ENCODE measurements around the gene RFPL1.
A peak's percentile ranks its signal among the peaks of the same experiment; 100 is the strongest.

The RFPL1 gene

DNA sequence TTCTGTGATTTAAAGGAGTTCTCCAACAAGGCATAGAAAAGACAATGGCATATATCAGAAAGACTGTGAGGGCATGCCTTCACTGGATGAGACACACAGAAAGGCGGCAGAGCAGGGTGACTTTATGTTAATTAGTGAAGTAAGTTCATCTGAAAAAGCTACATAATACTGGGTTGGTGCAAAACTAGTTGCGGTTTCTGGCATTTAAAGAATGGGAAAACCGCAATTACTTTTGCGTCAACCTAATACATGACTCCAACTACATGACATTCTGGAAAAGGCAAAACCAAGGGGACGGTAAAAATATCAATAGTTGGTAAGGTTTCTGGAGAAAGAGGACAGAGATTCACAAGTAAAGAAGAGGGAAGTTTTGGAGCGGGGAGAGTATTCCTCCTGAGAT lies 5.1 kb downstream of the RFPL1 start:
- DNase-seq, result no peak

DNA sequence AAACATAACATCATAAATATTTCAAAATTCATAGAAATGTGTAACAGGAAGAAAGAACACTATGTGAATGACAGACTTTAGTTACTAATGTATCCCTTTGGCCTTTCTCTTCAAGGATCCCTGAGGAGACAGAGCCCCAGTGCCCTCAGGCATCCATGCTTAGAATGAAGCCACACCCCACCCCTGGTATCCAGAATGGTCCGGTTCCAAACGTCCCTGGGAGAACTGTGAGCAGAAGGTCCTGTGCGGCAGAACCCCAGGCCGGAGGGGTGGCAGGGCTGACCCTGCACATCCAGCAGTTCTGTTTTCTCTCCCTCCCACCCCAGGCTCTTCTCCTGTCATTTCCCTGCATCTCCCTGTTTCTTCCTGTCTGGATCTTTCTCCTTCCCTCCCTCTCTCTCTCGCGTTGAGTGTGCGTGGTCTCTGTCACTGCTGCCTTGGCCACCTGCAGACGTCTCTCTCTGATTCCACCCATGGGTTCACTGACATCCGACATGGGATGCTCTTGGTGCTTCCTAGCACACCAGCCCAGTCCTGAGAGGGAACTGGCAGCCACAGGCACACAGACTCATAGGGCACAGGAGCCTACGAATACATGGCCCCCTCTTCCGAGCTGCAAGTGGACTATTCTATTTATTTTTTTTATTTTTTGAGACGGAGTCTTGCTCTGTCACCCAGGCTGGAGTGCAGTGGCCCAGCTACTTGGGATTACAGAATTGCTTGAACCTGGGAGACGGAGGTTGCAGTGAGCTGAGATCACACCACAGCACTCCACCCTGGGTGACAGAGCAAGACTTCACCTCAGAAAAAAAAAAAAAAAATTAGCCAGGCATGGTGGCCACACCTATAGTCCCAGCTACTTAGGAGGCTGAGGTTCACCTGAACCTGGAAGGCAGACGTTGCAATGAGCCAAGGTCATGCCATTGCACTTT lies 5.7 kb downstream of the RFPL1 start:
- no peak for DNase-seq

DNA sequence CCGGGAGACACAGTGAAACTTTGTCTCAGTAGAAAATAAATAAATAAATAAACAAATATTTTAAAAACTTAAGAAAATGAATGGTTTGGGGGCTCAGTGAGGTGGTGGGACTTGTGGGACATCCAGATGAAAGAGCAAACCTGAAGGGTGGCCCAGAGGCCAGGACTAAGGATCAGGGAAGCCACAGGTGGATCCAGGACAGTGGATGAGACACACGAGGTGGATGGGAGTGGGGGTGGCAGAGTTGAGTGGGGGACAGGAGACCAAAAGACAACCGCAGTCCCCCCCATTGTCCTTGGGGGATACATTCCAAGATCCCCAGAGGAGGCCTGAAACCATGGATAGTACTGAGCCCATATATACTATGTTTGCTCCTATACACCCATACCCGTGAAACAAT lies 7.1 kb downstream of the RFPL1 start:
- DNase-seq, result no peak

GRCh38 chr22:29447906-29448305 lies 9.5 kb downstream of the RFPL1 start:
- DNase-seq, result no peak

DNA sequence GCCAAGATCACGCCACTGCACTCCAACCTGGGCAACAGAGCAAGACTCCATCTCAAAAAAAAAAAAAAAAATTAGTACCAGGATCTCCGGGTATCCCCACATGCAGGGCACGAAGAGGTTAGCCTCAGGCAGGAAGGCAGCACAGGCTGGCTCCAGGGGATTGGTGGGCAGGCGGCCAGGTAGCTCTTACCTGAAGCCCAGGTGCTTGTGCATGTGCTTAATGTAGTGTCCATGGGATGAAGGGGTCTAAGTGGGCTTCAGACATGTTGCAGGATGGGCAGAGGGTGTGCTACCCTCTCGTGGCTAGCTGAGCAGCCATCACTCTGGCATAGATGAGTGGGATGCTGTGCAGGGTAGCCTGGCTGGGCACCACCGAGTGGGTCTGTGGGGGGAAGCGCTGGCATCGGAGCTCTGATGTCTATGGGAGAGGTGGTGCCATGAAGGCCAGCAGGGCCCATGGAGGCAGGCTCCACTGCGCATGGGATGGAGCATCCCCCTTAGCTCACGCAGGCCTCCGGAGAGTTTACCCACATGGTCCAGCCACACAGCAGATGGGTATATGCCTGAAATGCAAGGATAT lies 11.0 kb downstream of the RFPL1 start:
- no peak for DNase-seq

GRCh38 chr22:29450222-29450621 lies 11.8 kb downstream of the RFPL1 start:
- no peak for DNase-seq

DNA sequence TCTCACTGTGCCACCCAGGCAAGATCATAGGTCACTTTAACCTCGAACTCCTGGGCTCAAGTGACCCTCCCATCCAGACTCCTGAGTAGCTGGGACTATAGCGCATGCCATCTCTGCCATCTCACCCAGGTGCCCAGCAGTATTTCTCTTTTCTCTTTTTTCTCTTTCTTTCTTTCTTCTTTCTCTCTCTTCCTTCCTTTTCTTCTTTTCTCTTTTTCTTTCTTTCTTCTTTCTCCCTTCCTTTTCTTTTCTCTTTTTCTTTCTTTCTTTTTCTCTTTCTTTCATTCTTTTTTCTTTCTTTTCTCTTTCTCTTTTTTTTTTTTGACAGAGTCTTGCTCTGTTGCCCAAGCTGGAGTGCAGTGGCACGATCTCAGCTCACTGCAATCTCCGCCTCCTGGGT lies 13.5 kb downstream of the RFPL1 start:
- DNase-seq, result no peak

DNA sequence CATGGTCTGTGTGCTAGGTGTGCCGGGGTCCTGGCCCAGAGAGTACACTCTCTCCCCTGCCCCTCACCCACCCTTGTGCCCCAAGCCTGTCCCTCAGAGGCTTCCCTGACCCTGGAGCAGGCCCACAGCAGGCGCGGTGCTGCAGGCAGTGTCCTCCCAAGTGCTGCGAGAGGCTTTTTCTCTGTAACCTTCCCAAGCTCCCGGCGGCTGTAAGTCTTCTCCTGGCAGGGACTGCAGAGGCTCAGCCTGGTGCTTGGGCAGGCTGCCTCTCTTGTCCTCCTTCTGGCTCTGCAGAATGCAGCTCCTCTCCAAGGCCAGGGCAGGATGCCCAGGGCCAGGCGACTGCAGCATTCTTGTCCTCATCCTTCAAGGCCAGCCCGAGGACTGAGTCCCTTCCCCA lies 15.9 kb downstream of the RFPL1 start:
- DNase-seq, result no peak

DNA sequence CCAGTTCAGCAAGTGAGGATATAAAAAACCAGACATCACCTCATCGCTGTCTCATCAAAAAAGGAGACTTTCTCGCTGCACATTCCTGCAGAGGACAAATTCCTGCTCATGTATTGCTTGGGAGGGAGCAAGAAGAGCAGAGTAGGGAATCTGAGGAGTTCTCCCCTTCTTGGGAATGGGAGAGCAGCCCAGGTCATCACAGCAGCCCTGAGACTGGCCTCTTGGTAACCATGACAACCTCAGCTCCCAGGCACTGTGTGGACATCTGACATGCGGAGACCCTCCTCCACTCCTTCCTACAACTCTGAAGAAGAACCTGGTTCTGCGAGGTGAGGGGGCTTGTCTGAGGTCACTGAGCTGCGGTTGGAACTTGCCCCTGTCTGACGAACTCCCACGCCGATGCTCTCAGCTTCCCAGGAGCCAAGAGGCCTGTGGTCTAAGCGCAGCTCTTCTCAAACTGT lies 17.9 kb downstream of the RFPL1 start:
- DNase-seq, result no peak

DNA sequence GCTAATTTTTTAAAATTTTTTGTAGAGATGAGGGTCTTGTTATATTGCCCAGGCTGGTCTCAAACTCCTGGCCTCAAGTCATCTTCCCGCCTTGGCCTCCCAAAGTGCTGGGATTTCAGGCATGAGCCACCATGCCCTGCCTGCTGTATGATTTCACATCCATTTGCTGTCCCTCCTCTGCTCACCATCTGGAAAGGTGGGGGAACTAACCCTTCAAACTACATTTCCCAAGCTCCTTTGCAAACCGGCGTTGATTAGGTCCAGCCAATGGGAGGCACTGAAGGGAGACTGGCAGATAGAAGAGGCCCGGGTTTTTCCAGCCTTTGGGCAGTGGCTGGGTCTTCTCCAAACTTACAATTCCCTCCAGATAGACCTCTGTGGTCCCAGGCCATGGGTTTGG lies 19.3 kb downstream of the RFPL1 start:
- no peak for DNase-seq

DNA sequence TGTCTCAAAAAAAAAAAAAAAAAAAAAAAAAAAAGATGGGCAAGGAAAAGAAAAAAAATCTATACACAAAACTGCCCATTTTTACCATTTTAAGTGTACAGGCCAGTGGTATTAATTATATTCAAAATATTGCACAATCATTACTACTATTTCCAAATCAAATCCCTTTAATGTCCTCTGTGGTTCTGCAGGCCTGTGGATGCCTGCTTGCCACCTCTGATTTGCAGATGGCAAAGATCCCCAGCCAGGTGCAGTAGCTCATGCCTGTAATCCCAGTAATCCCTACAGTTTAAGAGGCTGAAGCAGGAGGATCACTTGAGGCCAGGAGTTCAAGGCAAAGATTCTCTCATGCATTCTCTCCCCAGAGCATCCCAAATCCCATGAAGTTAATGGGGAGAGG lies 20.2 kb downstream of the RFPL1 start:
- no peak for DNase-seq

GRCh38 chr22:29459773-29460172 lies 21.4 kb downstream of the RFPL1 start:
- DNase-seq, result no peak

GRCh38 chr22:29461263-29461662 lies 22.9 kb downstream of the RFPL1 start:
- no peak for DNase-seq

- no peak for DNase-seq
Observed at GRCh38 chr22:29463629-29464028, 25.2 kb downstream of the RFPL1 start.

DNA sequence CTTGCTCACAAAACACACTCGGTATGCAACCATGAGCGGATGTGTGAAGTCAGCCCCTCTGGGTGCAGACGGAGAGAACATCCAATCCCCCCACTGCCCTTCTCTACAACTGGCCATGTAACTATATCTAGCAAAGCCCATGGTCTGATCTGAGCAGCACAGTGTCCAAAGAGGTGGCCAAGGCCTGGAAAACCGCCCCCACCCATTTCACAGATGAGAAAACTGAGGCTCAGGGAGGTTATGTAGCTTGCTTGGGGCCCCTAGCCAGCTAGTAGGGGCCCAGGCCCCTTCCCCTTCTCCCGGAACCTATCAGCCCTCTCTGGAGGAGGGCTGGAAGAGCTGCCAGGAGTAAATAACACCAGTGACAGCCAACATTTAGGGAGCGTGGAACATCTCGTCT lies 26.2 kb downstream of the RFPL1 start:
- DNase-seq, result no peak

- DNase-seq, result no peak
Observed at GRCh38 chr22:29469755-29470154, 31.4 kb downstream of the RFPL1 start.

- DNase-seq, result peak; percentile 20 to 61 (median 60)
Observed at GRCh38 chr22:29470159-29470855, 31.9 kb downstream of the RFPL1 start.

GRCh38 chr22:29473001-29473400 lies 34.6 kb downstream of the RFPL1 start:
- DNase-seq, result no peak

GRCh38 chr22:29475550-29475949 lies 37.2 kb downstream of the RFPL1 start:
- DNase-seq, result no peak

GRCh38 chr22:29476116-29476515 lies 37.7 kb downstream of the RFPL1 start:
- DNase-seq, result no peak

- no peak for DNase-seq
Observed at GRCh38 chr22:29477723-29478318, 39.4 kb downstream of the RFPL1 start.

DNA sequence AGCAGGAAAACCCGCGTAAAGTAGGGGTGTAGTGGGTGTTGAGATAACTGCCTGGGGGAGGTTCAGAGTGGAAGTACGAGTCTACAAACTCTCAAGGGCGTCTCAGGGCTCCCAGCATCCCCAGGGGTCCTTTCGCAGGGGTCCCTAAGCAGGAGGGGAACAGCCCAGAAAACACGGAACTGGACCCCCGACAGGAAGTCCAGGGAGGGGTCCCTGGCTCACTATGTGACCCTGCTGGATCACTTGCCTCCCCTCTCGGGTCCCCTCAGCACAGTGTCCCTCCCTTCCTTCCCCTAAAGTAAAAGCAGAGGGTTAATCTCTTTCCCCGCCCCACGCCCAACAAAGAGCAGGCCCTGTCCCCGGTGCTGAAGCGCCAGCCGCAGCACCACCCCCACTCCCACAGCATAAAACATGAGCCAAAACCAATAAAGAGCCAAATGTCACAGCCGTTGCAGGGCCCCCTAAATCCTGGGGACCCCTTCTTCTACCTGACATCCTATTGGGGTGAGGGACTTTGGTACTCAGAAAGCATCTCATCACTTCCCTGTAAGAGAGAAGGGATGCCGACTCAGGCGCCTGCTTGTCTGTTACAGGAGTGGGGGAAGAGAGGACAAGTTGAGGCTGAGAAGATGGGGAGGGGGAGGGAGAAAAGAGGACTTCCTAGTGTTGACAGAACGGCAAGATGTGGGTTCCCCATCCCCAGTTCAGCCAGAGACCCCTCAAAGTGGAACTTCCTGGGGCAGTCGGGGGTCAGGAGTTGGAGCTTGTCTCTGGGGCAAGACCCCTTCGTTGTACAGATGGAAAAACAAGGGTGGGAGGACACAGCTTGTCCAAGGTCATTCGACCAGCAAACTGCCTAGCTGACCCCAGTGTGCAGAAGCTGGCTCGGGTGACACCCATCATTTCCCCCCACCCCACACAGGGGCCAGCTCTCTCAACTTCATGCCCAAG lies 40.2 kb downstream of the RFPL1 start:
- DNase-seq, result peak in 2 of 4 experiments; percentile 1 to 16

All from activated naive CD4-positive, alpha-beta T cell (primary cell).